Mesodermal cell (in vitro differentiated cells): ENCODE measurements around the gene FOXC2.
A peak's percentile ranks its signal among the peaks of the same experiment; 100 is the strongest.

Experiments used
- H3K27ac ChIP-seq: 2 replicates; pipeline ENCODE4 v1.7.0; 2013; ENCODE audit warnings: mild to moderate bottlenecking, low read depth, low read length, moderate library complexity; ENCODE audit not compliant: severe bottlenecking
- H3K36me3 ChIP-seq: 2 replicates; pipeline ENCODE4 v1.7.1; 2013; ENCODE audit warnings: mild to moderate bottlenecking, low read length, moderate library complexity; ENCODE audit not compliant: control insufficient read depth, insufficient read depth
- H3K4me1 ChIP-seq: one replicate; pipeline ENCODE4 v1.7.1; 2013; ENCODE audit warnings: mild to moderate bottlenecking, low read length; ENCODE audit not compliant: insufficient read depth, control insufficient read depth, poor library complexity, severe bottlenecking
- H3K4me3 ChIP-seq: 2 replicates; pipeline ENCODE4 v1.7.0; 2013; ENCODE audit warnings: low read length, control low read depth, mild to moderate bottlenecking; ENCODE audit not compliant: insufficient read depth, poor library complexity, severe bottlenecking; ENCODE audit errors: extremely low read depth
- H3K9me3 ChIP-seq: 2 replicates; pipeline ENCODE4 v1.7.1; 2013; ENCODE audit warnings: mild to moderate bottlenecking, low read length, moderate library complexity; ENCODE audit not compliant: control insufficient read depth
- WGBS, 2 experiments: methylation state at CpG; one replicate each; pipeline ENCODE4 v1.1.5; 2013; ENCODE audit warnings: missing lambda C conversion rate in 2 of 2; ENCODE audit not compliant: insufficient coverage in 2 of 2; 5-methylcytosine and 5-hydroxymethylcytosine counted together

Gene FOXC2

GRCh38 chr16:86558355-86559193, 8.1 kb upstream of the FOXC2 start:
- Histone ChIP-seq H3K27ac (no peak overlapping the region), H3K9me3 (no peaks in the 10 kb centered on the region), H3K4me1 (no peaks in the 10 kb centered on the region), H3K4me3 (no peak overlapping the region), H3K36me3 (peaks cover under 1% of the 10 kb centered on the region)
- WGBS, 2 experiments: 87 to 88% methylated on average over 24 to 27 of the region's 28 CpGs

DNA sequence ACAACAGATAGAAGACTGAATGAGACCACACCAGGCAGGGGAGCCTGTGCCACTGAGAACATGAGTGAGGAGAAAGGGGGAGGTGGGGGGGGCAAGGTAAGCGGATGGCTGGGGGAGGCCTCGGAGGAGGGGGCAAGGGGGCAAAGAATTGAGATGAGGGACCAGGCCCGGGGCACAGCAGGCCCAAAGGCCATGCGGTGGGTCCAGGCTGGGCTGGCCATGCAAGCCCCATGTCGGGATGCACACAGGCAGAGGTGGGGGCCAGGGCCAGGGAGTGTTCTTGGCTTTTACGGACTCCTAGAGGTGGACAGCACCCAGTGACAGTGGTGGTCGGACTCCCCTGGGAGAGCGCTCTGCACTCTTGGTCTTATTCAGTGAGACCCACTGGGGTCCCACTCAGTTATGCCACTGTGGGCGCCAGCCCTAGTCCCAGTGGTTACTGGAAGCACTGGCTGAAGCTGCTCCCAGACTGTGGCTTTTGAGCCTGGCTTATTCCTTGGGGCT, 6.8 kb upstream of the FOXC2 start:
- WGBS, 2 experiments: 89 to 94% methylated on average over 7 to 9 of the region's 9 CpGs
- H3K4me3 ChIP-seq: no peak overlapping the region
- no peaks in the 10 kb centered on the region for H3K9me3 ChIP-seq
- H3K4me1 ChIP-seq: peaks cover 8% of the 10 kb centered on the region
- no peaks in the 10 kb centered on the region for H3K36me3 ChIP-seq
- H3K27ac ChIP-seq: no peak overlapping the region

DNA sequence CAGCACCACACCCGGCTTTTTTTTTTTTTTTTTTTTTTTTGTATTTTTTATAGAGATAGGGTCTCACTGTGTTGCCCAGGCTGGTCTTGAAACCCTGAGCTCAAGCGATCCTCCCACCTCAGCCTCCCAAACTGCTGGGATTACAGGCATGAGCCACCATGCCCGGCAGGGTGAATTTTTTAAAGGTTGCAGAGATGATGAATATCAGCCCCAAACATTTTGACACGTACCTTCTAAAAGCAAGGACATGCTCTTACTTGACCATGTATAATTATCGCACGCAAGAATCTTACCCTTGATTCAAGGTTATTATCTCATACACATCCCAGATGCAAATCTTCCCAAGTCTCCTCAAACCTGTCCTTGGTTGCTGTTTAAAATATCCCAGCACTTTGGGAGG, 4.3 kb upstream of the FOXC2 start:
- no peaks in the 10 kb centered on the region for H3K9me3 ChIP-seq
- H3K4me3 ChIP-seq: no peak overlapping the region
- H3K27ac ChIP-seq: no peak overlapping the region
- peaks cover 11% of the 10 kb centered on the region for H3K4me1 ChIP-seq
- H3K36me3 ChIP-seq: no peaks in the 10 kb centered on the region
- WGBS, 2 experiments: 68 to 97% methylated on average over 3 to 4 of the region's 6 CpGs

- Histone ChIP-seq H3K4me1 (peaks cover 11% of the 10 kb centered on the region), H3K4me3 (no peak overlapping the region), H3K36me3 (no peaks in the 10 kb centered on the region), H3K9me3 (no peaks in the 10 kb centered on the region), H3K27ac (peak overlapping the region; percentile 8)
- 0 to 1% methylated on average over 31 to 34 of the region's 41 CpGs for WGBS, 2 experiments
These were observed 2.9 kb upstream of the FOXC2 start for GRCh38 chr16:86563469-86564345.

DNA sequence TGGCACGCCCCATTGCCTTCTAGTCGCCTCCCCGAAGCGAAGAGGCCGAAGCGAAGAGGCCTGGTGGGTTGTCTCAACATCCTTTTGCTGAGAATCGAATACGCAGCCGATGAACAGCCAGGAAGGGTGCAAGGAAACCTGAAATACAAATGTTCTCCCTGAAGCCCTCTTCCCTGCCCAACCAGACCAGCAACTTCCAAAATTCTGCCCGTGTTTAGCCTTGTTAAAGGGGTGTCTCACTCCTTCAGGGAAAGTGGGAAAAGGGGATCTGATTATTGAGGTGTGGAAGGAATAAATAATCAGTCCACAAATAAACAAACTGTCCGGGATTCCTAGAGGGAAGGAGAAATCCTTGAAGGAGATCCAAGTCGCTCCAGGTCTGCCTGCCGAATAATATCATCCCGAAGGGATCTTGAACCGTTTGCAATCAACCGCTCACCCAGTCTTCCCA, 1.4 kb upstream of the FOXC2 start:
- Histone ChIP-seq H3K4me3 (peak overlapping the region; percentile 79), H3K9me3 (no peaks in the 10 kb centered on the region), H3K27ac (no peak overlapping the region), H3K36me3 (no peaks in the 10 kb centered on the region), H3K4me1 (peaks cover 11% of the 10 kb centered on the region)
- 10 to 11% methylated on average over 13 to 14 of the region's 16 CpGs for WGBS, 2 experiments

DNA sequence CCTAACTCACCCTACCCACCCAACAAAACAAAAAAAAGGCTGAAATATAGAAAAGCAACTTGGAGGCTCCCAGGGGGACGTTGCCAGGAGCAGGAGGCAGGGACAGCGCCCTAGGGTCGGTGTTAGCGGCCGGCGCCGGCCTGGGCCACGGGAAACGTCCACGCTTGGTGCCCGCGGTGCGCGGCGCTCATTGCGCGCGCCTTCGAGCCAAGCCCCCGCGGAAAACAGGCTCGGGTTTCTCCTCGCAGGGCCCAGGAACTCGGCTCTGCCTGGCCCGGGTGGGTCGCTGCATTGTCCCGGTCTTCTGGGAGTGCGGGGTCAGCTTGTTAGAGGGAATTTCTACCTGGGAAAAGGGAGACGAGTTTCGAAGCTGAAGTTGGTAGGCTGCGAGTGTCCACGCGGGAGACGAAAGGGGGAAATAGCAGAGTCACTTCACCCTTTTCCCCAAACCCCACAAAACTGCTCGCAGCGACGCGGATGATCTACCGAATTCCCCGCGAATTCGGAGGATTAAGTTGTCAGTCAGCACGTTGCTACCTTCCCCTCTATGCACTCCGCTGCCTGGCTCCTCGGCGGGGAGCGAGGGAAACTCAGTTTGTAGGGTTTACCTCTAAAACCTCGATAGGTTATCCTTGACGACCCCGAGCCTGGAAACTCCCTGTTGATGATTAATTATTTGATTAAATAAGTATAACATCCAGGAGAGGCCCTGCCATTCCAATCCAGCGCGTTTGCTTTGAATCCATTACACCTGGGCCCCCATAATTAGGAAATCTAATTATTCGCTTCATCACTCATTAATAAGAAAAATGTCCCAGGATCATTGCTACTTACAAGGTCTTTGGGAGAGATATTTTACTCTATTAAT, 751 bp upstream of the FOXC2 start:
- H3K4me1 ChIP-seq: peaks cover 14% of the 10 kb centered on the region
- WGBS, 2 experiments: 1 to 2% methylated on average over 39 to 42 of the region's 53 CpGs
- H3K9me3 ChIP-seq: no peaks in the 10 kb centered on the region
- no peak overlapping the region for H3K27ac ChIP-seq
- peak overlapping the region; percentile 79 for H3K4me3 ChIP-seq
- H3K36me3 ChIP-seq: peaks cover 5% of the 10 kb centered on the region

DNA sequence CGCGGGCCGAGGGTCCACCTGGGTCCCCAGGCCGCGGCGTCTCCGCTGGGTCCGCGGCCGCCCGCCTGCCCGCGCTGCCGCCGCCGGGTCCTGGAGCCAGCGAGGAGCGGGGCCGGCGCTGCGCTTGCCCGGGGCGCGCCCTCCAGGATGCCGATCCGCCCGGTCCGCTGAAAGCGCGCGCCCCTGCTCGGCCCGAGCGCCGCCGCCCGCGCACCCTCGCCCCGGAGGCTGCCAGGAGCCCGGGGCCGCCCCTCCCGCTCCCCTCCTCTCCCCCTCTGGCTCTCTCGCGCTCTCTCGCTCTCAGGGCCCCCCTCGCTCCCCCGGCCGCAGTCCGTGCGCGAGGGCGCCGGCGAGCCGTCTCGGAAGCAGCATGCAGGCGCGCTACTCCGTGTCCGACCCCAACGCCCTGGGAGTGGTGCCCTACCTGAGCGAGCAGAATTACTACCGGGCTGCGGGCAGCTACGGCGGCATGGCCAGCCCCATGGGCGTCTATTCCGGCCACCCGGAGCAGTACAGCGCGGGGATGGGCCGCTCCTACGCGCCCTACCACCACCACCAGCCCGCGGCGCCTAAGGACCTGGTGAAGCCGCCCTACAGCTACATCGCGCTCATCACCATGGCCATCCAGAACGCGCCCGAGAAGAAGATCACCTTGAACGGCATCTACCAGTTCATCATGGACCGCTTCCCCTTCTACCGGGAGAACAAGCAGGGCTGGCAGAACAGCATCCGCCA, 504 bp downstream of the FOXC2 start:
- WGBS, 2 experiments: 0 to 1% methylated on average over 66 to 72 of the region's 88 CpGs
- Histone ChIP-seq H3K9me3 (no peaks in the 10 kb centered on the region), H3K4me1 (peaks cover 22% of the 10 kb centered on the region), H3K4me3 (peak overlapping the region; percentile 79), H3K36me3 (peaks cover 17% of the 10 kb centered on the region), H3K27ac (no peak overlapping the region)

- peaks cover 26% of the 10 kb centered on the region for H3K4me1 ChIP-seq
- H3K9me3 ChIP-seq: no peaks in the 10 kb centered on the region
- H3K4me3 ChIP-seq: peak overlapping the region; percentile 79
- H3K27ac ChIP-seq: no peak overlapping the region
- WGBS, 2 experiments: 1 to 2% methylated on average over 76 to 100 of the region's 116 CpGs
- H3K36me3 ChIP-seq: peaks cover 22% of the 10 kb centered on the region
These were observed 1.3 kb downstream of the FOXC2 start for GRCh38 chr16:86567701-86568581.
